ENCODE data around the gene LATS2.

Gene LATS2

DNA sequence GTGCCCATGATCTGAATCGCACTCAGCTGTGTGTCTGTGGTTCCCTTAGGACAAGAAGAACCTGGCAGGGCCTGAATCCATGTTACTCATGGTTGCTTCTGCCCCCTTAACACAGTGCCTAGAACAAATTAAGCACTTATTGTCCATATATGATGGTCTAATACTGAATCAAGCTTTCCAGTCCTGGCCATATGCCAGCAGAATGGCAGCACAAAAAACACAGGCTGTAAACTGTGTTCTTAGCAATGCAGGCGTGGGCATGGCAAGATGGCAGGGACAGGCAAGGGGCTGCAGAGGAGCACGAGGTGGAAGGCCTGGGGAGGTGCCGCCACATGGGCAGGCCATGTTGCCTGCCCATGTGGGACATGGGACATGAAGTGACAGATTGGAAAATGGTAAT lies 68.2 kb downstream of the LATS2 start:
- no peak for DNase-seq (ENCODE audit: insufficient read length, low spot score)
- no peak for FAIRE-seq
- TF ChIP-seq, protein P1, sequence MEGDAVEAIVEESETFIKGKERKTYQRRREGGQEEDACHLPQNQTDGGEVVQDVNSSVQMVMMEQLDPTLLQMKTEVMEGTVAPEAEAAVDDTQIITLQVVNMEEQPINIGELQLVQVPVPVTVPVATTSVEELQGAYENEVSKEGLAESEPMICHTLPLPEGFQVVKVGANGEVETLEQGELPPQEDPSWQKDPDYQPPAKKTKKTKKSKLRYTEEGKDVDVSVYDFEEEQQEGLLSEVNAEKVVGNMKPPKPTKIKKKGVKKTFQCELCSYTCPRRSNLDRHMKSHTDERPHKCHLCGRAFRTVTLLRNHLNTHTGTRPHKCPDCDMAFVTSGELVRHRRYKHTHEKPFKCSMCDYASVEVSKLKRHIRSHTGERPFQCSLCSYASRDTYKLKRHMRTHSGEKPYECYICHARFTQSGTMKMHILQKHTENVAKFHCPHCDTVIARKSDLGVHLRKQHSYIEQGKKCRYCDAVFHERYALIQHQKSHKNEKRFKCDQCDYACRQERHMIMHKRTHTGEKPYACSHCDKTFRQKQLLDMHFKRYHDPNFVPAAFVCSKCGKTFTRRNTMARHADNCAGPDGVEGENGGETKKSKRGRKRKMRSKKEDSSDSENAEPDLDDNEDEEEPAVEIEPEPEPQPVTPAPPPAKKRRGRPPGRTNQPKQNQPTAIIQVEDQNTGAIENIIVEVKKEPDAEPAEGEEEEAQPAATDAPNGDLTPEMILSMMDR (IDR thresholded peaks at IDR 0.05; ENCODE audit: insufficient read depth, missing control alignments), result no peak

DNA sequence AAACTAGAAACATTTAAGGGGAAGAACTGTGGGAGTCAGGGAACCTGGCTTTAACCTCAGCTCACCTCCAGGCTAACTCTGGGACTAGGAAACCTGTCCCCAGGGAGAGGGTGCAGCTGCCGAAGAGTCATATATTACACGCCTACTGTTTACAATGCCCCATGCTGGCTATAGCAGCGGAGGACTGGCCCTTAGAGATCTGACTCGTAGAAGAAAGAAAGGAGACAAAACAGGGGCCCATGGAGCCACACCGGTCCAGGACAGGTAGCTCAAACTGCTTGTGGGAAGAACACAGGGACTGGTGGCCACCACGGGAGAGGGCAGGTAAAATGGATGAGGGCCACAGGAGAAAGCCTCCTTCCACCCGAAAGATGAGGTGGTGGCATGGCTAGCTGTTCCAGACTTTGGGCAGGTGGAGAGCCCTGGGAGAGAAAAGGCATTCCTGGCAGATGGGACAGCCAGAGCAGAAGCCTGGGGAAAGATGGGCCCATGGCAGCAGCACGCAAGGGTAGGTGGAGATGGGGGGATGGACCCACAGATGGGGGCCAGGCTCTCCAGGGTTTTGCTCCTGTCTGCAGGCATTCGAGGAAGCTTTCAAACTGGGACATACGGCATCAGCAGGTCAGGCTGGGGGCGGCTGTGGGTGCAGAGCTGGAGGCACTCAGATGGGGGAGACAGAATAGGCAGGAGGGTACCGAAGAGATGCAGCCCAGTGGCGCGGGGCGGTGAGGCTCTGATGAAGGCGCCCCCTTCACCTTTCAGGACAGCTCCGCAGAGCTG lies 69.5 kb downstream of the LATS2 start:
- TF ChIP-seq, protein P1 (IDR thresholded peaks at IDR 0.05; ENCODE audit: insufficient read depth, missing control alignments), result no peak
- FAIRE-seq (no peak), DNase-seq (ENCODE audit: insufficient read length, low spot score) (no peak)

DNA sequence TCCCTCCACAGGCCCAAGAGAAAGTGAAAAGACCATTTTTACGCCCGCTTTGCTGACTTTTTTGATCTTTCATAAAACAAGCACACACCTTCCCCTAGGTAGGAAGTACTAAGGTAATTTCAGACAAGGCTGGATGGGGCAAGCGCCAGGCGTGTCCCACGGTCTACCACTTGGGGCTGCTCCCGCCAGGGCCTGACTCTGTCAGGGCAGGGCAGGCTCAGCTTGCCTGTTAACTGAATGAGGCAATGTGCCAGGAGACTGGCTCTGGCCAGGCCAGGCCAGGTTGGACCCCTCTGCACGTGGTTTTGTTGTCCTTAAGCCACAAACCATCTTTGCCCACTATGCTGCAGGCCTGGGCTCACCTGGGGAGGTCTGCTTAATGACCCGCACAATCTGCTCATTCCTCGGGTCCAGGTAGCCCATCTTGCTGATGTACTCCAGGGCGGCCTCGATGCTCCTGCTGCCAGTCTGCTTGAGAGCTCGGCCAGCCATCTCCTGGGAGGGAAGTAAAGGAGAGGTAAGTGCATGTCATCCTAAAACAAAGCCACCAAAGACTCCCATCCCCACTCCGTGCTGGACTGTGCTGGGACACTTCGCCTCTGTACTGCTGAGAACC lies 70.4 kb downstream of the LATS2 start:
- FAIRE-seq (no peak), DNase-seq (ENCODE audit: insufficient read length, low spot score) (no peak)
- TF ChIP-seq, protein P1 (IDR thresholded peaks at IDR 0.05; ENCODE audit: insufficient read depth, missing control alignments), result no peak

DNA sequence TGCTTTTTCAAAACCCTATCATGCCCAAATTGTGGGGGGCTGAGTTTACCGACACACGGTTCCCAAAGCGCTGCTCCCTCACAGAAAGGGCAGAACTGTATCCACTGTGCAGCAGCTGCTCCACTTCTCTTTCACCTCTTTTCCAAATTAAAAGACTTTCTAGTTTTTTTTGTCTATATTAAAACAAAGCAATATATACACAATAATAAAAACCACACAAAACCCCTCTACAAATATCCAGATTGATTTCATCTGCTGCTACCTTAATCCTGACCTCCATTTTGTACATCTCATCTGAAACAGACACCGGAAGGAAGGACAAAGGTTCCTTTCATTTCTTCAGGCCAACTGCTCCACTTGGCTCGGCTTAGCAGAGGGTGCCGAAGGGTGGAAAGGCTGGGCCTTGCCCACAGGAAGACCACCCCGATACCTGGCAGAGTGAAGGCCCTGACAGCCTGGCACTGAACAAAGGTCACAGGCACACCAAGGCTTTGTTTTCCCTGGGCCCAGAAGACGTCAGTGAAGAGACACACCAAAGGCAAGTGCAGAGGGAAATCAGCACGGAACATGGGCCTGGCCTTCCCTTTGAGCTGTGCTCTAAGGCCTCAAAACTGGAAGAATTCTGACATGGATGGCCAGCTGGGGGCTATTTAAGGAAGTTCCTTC lies 71.6 kb downstream of the LATS2 start:
- DNase-seq (ENCODE audit: insufficient read length, low spot score), result no peak
- TF ChIP-seq, protein P1 (IDR thresholded peaks at IDR 0.05; ENCODE audit: insufficient read depth, missing control alignments), result no peak
- FAIRE-seq, result no peak

DNA sequence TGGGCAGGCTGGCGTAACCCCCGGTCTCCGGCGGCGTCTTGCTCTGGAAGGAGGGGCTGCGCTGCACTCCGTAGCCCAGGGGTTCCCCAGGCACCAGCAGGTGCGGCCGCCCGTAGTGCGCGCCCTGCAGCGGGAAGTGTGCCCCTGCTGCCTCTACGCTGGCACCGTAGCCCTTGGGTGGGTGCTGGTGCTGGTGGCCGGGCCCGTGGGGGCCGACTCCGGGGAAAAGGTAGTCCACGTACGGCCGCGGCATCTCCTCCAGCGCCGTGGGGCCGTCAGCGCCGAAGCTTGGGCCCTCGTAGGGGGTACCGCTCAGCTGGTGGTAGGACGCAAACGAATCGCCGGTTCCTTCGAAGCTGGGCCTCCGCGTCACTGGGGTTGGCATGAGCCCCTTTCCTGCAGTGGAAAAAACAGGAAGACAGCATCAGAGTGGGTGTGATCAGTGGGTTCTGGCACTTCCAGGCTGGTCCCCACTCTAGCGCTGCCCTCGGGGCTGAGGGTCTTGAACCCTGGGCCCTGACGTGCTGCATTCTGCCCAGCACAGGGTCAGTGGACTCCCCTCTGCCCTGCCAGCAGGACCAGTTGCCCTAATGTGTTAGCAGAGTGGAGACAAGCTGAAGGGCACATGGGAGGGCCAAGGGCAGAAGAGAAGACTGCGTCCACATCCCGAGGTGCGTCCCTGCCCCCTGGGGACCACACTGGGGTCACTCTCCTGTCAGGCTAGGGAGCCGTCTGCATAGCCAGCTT lies 72.3 kb downstream of the LATS2 start:
- FAIRE-seq (no peak), DNase-seq (ENCODE audit: insufficient read length, low spot score) (no peak)
- TF ChIP-seq, protein P1 (IDR thresholded peaks at IDR 0.05; ENCODE audit: insufficient read depth, missing control alignments), result no peak

DNA sequence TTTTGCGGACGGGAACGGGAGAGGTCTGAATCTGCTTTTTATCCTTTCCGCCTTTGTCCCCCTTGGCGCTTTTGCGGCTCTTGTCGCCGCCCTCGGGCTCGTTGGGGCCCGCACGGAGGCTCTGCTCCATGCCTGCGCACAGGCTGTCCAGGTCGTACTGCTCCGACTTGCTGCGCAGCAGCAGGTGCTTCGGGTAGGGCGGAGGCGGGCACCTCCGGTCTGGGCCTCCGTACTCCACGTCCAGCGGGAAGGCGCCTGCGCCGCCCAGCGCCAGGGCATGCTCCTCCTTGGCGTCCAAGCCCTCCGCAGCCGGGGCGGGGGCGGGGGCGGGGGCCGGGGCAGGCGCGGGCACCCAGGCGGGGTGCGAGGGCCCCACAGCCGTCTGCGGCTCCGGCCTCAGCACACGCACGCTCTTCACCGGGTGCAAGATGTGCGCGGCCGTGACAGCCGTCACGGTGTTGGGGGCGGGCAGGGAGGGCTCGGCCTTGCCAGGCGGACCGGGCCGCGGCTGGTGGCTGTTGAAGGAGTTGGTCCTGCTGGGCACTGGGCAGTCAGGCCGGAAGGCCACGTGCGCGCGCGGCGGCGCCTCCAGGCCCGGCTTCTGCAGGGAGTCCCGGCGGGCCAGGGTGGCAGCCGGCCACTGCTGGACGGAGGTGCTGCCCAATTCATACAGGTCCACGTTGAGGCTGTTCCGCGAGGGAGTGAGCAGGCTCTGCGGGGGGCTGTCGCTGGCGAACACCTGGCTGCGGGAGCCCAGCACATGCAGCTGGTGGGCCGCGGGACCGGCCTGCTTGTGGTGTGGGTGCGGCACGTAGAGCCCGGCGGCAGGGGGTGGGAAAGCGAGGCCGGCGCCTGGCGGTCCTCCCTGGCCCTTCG lies 73.1 kb downstream of the LATS2 start:
- FAIRE-seq, result no peak
- DNase-seq (ENCODE audit: insufficient read length, low spot score), result no peak
- TF ChIP-seq, protein P1 (IDR thresholded peaks at IDR 0.05; ENCODE audit: insufficient read depth, missing control alignments), result no peak

Measured in D721Med (cell line).